MM.1S (cell line): ENCODE results near the gene RSPH6A.

ENCODE experiments used
- DNase-seq: peaks from one replicate; pipeline ENCODE4 v3.0.0-alpha.2; 2015
- H2AFZ ChIP-seq: fragments of 300-600 bp; sonication (generic); 2 replicates; pipeline ENCODE4 v1.6.0; 2016; ENCODE audit warnings: antibody characterized with exemption, low read length
- H3F3A ChIP-seq: fragments of 300-600 bp; sonication (generic); 2 replicates; pipeline ENCODE4 v1.6.1; 2016; ENCODE audit warnings: mild to moderate bottlenecking, antibody characterized with exemption, low read length, moderate library complexity, mixed read lengths; ENCODE audit not compliant: insufficient read depth
- H3K27ac ChIP-seq: fragments of 300-600 bp; sonication (generic); 2 replicates; pipeline ENCODE4 v1.5.1; 2016; ENCODE audit warnings: mild to moderate bottlenecking, low read length
- H3K27me3 ChIP-seq: fragments of 300-600 bp; sonication (generic); replicated peaks from 2 replicates; pipeline ENCODE4 v1.6.0; 2016; ENCODE audit warnings: low read length; ENCODE audit not compliant: insufficient read depth
- H3K36me3 ChIP-seq: fragments of 300-600 bp; sonication (generic); replicated peaks from 2 replicates; pipeline ENCODE4 v1.6.1; 2016; ENCODE audit warnings: mild to moderate bottlenecking, low read length, mixed read lengths; ENCODE audit not compliant: insufficient read depth
- H3K4me1 ChIP-seq: fragments of 300-600 bp; sonication (generic); 2 replicates; pipeline ENCODE4 v1.6.1; 2016; ENCODE audit warnings: low read length, mixed read lengths
- H3K4me2 ChIP-seq: fragments of 300-600 bp; sonication (generic); 2 replicates; pipeline ENCODE4 v1.6.0; 2016; ENCODE audit warnings: low read depth, low read length
- H3K4me3 ChIP-seq: fragments of 300-600 bp; sonication (generic); 2 replicates; pipeline ENCODE4 v1.5.1; 2016; ENCODE audit warnings: low read length, mixed read lengths
- H3K79me2 ChIP-seq: fragments of 300-600 bp; sonication (generic); 2 replicates; pipeline ENCODE4 v1.6.1; 2016; ENCODE audit warnings: mixed run types, low read length, mixed read lengths
- H3K9ac ChIP-seq: fragments of 300-600 bp; sonication (generic); 2 replicates; pipeline ENCODE4 v1.6.1; 2016; ENCODE audit warnings: low read length, mixed read lengths
- H3K9me2 ChIP-seq: fragments of 300-600 bp; sonication (generic); replicated peaks from 2 replicates; pipeline ENCODE4 v1.6.1; 2016; ENCODE audit warnings: mild to moderate bottlenecking, low read length, mixed read lengths; ENCODE audit not compliant: insufficient read depth
- H3K9me3 ChIP-seq: fragments of 300-600 bp; sonication (generic); replicated peaks from 2 replicates; pipeline ENCODE4 v1.6.1; 2016; ENCODE audit warnings: mild to moderate bottlenecking, low read length, mixed read lengths; ENCODE audit not compliant: insufficient read depth
- H4K20me1 ChIP-seq: fragments of 300-600 bp; sonication (generic); 2 replicates; pipeline ENCODE4 v1.6.1; 2016; ENCODE audit warnings: mild to moderate bottlenecking, low read length, moderate library complexity, mixed read lengths; ENCODE audit not compliant: insufficient read depth
- CTCF ChIP-seq: fragments of 300-600 bp; sonication (generic); IDR thresholded peaks from 2 replicates; pipeline ENCODE4 v1.5.1; 2016; ENCODE audit warnings: antibody characterized with exemption, low read length, mixed read lengths
- EZH2 ChIP-seq: fragments of 300-600 bp; sonication (generic); optimal IDR thresholded peaks from 2 replicates; pipeline ENCODE3; 2017; ENCODE audit warnings: low read depth, mild to moderate bottlenecking, antibody characterized with exemption, low read length, mixed read lengths
- EZH2phosphoT487 ChIP-seq: fragments of 300-600 bp; sonication (generic); IDR thresholded peaks from 2 replicates; pipeline ENCODE4 v1.6.1; 2018; ENCODE audit warnings: antibody characterized with exemption, low read length

Gene RSPH6A

DNA sequence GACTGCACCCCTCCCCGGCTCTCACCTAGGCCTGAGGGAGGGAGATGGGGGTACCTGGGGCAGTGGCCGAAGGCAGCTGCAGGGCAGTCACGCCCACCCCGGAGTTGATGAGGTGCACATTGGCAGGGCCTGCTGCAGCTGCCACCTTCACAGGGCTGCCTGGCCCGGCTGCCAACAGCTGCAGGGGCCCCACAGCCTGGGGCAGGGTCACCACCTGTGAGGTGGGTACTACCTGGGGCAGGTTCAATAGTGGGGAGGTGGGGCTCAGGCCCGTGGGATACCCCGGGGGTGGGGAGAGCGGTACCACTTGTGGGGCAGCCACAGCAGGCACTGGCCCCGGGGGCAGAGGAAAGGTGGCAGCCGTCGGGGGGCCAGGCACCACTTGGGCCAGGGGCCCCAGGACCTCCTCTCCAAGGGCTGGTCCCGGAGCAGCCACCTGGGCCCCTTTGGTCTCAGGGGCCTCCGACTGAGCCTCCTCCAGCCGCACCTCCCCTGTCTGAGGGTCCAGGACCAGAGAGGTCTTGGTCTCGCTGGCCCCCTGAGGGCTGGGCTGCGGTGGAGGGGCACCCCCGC, 48.7 kb downstream of the RSPH6A start:
- Histone ChIP-seq H3K4me1 (peaks cover 5% of the 10 kb centered on the region), H4K20me1 (no peaks in the 10 kb centered on the region), H3K27ac (no peak overlapping the region), H3K9me3 (no peaks in the 10 kb centered on the region), H3K27me3 (peaks cover 38% of the 10 kb centered on the region; the same call in 1 of the 2 replicates), H3K9ac (no peak overlapping the region), H3K4me2 (no peak overlapping the region), H3K79me2 (no peaks in the 10 kb centered on the region), H3K36me3 (no peaks in the 10 kb centered on the region), H3K9me2 (no peaks in the 10 kb centered on the region), H3K4me3 (no peak overlapping the region), H2AFZ (no peak overlapping the region), H3F3A (peaks cover 10% of the 10 kb centered on the region)
- no peak for TF ChIP-seq EZH2phosphoT487
- TF ChIP-seq CTCF: no peak
- TF ChIP-seq EZH2: no peak
- no peak for DNase-seq

GRCh38 chr19:45765702-45766295, 49.3 kb downstream of the RSPH6A start:
- H3K4me2 ChIP-seq: no peak overlapping the region
- DNase-seq: no peak
- no peak overlapping the region for H3K4me3 ChIP-seq
- no peak for TF ChIP-seq CTCF
- TF ChIP-seq EZH2: no peak
- TF ChIP-seq EZH2phosphoT487: no peak
- H2AFZ ChIP-seq: no peak overlapping the region
- H4K20me1 ChIP-seq: no peaks in the 10 kb centered on the region
- no peak overlapping the region for H3K9ac ChIP-seq
- H3K27me3 ChIP-seq: peaks cover 38% of the 10 kb centered on the region; the same call in 1 of the 2 replicates
- no peaks in the 10 kb centered on the region for H3K9me2 ChIP-seq
- peaks cover under 1% of the 10 kb centered on the region; the same call in 1 of the 2 replicates for H3K4me1 ChIP-seq
- no peaks in the 10 kb centered on the region for H3K79me2 ChIP-seq
- no peak overlapping the region for H3K27ac ChIP-seq
- H3K36me3 ChIP-seq: no peaks in the 10 kb centered on the region
- H3K9me3 ChIP-seq: no peaks in the 10 kb centered on the region
- H3F3A ChIP-seq: peaks cover 10% of the 10 kb centered on the region

DNA sequence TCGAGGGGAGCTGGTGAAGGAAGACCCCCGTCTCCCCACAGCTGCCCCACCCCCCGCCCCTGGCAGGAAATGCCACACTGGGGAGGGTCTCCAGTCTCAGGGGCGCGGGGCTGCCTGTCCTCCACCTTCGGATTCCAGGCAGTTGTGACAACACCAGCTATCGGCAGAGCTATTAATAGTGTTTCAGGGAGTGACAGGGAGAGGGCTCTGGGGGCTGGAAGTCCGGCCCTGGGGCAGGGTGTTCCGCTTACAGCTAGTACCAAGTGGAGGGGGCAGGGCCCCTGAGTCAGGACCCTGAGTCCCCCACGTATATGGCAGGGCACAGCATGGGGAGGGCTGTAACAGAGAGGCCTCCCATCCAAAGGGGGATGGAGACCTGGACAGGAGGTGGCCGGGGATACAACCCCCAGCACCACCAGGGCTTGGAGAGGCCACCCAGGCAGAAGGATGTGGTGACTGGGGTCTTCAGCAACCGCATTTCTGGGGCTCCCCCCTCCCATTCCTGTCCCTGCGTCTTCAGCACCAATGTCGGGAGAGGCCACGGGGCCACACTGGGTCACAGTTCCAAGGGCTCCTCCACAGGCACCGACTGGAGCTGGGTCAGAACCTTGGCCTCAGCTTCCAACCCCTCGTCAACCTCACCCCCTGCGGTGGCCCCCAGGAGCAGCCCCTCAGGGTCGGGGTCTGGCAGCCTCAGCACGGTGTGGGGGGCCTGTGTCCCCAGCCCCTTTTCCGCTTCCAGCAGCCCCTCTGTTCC, 50.0 kb downstream of the RSPH6A start:
- H4K20me1 ChIP-seq: no peaks in the 10 kb centered on the region
- no peak overlapping the region for H3K9ac ChIP-seq
- no peaks in the 10 kb centered on the region for H3K36me3 ChIP-seq
- no peaks in the 10 kb centered on the region for H3K9me3 ChIP-seq
- H3K27ac ChIP-seq: no peak overlapping the region
- H3K4me1 ChIP-seq: no peaks in the 10 kb centered on the region
- no peaks in the 10 kb centered on the region for H3K9me2 ChIP-seq
- no peak overlapping the region for H3K4me2 ChIP-seq
- no peak overlapping the region for H2AFZ ChIP-seq
- peaks cover 38% of the 10 kb centered on the region; the same call in 1 of the 2 replicates for H3K27me3 ChIP-seq
- peaks cover 7% of the 10 kb centered on the region for H3F3A ChIP-seq
- TF ChIP-seq EZH2phosphoT487 (no peak), CTCF (no peak), EZH2 (no peak)
- no peak for DNase-seq
- H3K4me3 ChIP-seq: no peak overlapping the region
- H3K79me2 ChIP-seq: no peaks in the 10 kb centered on the region
